SK-N-SH treated with all-trans-retinoic acid at 6 μM for 48 hours (cell line): ENCODE results near the gene KRT84.

Experiments
- ATAC-seq: fragments of 200-7000 bp; cut with Tn5 transposase; 3 replicates; pipeline ENCODE4 v1.9.1; 2020; ENCODE audit warnings: mild to moderate bottlenecking, moderate library complexity
- ARNTL ChIP-seq: fragments of 450-650 bp; formaldehyde crosslinking; IDR thresholded peaks from 2 replicates; pipeline ENCODE4 v1.5.0; 2020; ENCODE audit warnings: low read depth, mild to moderate bottlenecking, moderate library complexity, borderline replicate concordance
- BACH2 ChIP-seq: fragments of 250-450 bp; sonication (Bioruptor Pico); IDR thresholded peaks from 2 replicates; pipeline ENCODE4 v1.9.0; 2021; ENCODE audit warnings: mild to moderate bottlenecking, borderline replicate concordance
- CSDC2 ChIP-seq: fragments of 250-450 bp; sonication (Bioruptor Pico); IDR thresholded peaks from 2 replicates; pipeline ENCODE4 v1.5.0; 2020; ENCODE audit warnings: mild to moderate bottlenecking, moderate library complexity
- ESRRG ChIP-seq: fragments of 250-450 bp; sonication (Bioruptor Pico); IDR thresholded peaks from 2 replicates; pipeline ENCODE4 v1.6.1; 2021; ENCODE audit warnings: mild to moderate bottlenecking
- GLIS3 ChIP-seq: fragments of 250-450 bp; sonication (Bioruptor Pico); IDR thresholded peaks from 2 replicates; pipeline ENCODE4 v1.5.0; 2020; ENCODE audit warnings: mild to moderate bottlenecking, moderate library complexity
- ISL1 ChIP-seq: fragments of 250-450 bp; sonication (Bioruptor Pico); IDR thresholded peaks from 2 replicates; pipeline ENCODE4 v2.1.2; 2022; ENCODE audit warnings: mild to moderate bottlenecking, moderate library complexity
- OSR1 ChIP-seq: fragments of 250-450 bp; sonication (Bioruptor Pico); IDR thresholded peaks from 2 replicates; pipeline ENCODE4 v1.8.0; 2022; ENCODE audit warnings: moderate library complexity, mild to moderate bottlenecking, inconsistent platforms
- RARB ChIP-seq: fragments of 250-450 bp; sonication (Bioruptor Pico); IDR thresholded peaks from 2 replicates; pipeline ENCODE4 v1.8.0; 2021; ENCODE audit warnings: mild to moderate bottlenecking, moderate library complexity
- SNAI2 ChIP-seq: fragments of 250-450 bp; sonication (Bioruptor Pico); IDR thresholded peaks from 2 replicates; pipeline ENCODE4 v1.5.0; 2020; ENCODE audit warnings: mild to moderate bottlenecking, moderate library complexity
- TOX ChIP-seq: fragments of 250-450 bp; sonication (Bioruptor Pico); IDR thresholded peaks from 2 replicates; pipeline ENCODE4 v1.8.0; 2021; ENCODE audit warnings: mild to moderate bottlenecking, moderate library complexity, borderline replicate concordance
- ZC3H10 ChIP-seq: fragments of 250-450 bp; sonication (Bioruptor Pico); IDR thresholded peaks from 2 replicates; pipeline ENCODE4 v1.5.1; 2021; ENCODE audit warnings: mild to moderate bottlenecking, moderate library complexity
- ZFP3 ChIP-seq: fragments of 250-450 bp; sonication (Bioruptor Pico); IDR thresholded peaks from 2 replicates; pipeline ENCODE4 v1.5.0; 2020; ENCODE audit warnings: mild to moderate bottlenecking, moderate library complexity
- ZNF565 ChIP-seq: fragments of 450-650 bp; formaldehyde crosslinking; conservative IDR thresholded peaks from 2 replicates; pipeline ENCODE4 v1.5.0; 2020; ENCODE audit warnings: low read depth, mild to moderate bottlenecking, moderate library complexity
- ZNF70 ChIP-seq: fragments of 450-650 bp; formaldehyde crosslinking; IDR thresholded peaks from 2 replicates; pipeline ENCODE4 v1.5.0; 2020; ENCODE audit warnings: mild to moderate bottlenecking, moderate library complexity
- ZNF8 ChIP-seq: fragments of 450-650 bp; formaldehyde crosslinking; IDR thresholded peaks from 2 replicates; pipeline ENCODE4 v1.5.0; 2020; ENCODE audit warnings: mild to moderate bottlenecking, moderate library complexity
- TF ChIP-seq, protein P1 (sequence below): fragments of 250-450 bp; sonication (Bioruptor Pico); IDR thresholded peaks from 2 replicates; pipeline ENCODE4 v1.5.0; 2020; ENCODE audit warnings: mild to moderate bottlenecking, moderate library complexity
- TF ChIP-seq, protein P2 (sequence below): fragments of 250-450 bp; sonication (Bioruptor Pico); IDR thresholded peaks from 2 replicates; pipeline ENCODE4 v1.8.0; 2021; ENCODE audit warnings: low read depth, mild to moderate bottlenecking, moderate library complexity, borderline replicate concordance
- TF ChIP-seq, protein P3 (sequence below): fragments of 250-450 bp; sonication (Bioruptor Pico); IDR thresholded peaks from 2 replicates; pipeline ENCODE4 v1.5.1; 2021; ENCODE audit warnings: mild to moderate bottlenecking, moderate library complexity
- TF ChIP-seq, protein P4 (sequence below): fragments of 250-450 bp; sonication (Bioruptor Pico); IDR thresholded peaks from 2 replicates; pipeline ENCODE4 v1.5.1; 2020; ENCODE audit warnings: low read depth, mild to moderate bottlenecking, moderate library complexity
- TF ChIP-seq, protein P5 (sequence below): fragments of 250-450 bp; sonication (Bioruptor Pico); IDR thresholded peaks from 2 replicates; pipeline ENCODE4 v1.8.0; 2020; ENCODE audit warnings: mild to moderate bottlenecking, moderate library complexity, borderline replicate concordance

The KRT84 gene

DNA sequence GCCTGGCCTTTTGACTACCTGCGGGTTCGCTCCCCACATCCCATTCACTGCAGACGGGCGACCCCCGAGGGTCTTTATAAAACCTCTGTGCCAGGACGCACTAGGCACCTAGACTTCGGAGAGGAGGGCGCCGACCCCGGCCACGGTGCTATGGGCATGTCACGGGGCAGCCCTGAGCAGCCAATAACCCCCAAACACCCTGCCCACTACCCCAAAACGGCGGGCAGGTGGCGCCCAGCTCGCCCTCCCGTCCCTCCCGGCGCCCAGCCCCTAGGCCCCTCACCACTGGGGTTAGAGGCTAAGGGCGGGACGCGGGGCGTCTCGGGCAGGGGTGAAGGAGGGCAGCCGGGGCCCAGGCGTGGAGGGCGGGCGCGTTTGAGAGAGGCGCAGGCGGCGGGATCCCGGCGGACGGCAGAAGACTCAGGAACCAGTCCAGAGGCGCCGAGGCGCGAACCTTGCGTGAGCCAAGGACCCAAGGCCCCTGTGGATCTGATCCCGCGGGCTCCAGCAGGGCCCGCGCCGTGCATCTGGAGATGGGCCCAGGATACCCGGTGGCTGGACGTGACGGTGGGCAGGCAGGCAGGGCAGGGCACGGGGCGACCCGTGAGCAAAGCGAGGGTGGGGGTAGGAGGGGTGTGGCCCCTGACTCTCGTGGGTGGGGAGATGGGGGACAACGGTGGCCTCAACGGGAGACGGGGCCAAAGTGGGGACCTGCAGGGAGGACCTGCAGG is 29.3 kb downstream of the KRT84 start (continued):
- TF ChIP-seq, protein P1, sequence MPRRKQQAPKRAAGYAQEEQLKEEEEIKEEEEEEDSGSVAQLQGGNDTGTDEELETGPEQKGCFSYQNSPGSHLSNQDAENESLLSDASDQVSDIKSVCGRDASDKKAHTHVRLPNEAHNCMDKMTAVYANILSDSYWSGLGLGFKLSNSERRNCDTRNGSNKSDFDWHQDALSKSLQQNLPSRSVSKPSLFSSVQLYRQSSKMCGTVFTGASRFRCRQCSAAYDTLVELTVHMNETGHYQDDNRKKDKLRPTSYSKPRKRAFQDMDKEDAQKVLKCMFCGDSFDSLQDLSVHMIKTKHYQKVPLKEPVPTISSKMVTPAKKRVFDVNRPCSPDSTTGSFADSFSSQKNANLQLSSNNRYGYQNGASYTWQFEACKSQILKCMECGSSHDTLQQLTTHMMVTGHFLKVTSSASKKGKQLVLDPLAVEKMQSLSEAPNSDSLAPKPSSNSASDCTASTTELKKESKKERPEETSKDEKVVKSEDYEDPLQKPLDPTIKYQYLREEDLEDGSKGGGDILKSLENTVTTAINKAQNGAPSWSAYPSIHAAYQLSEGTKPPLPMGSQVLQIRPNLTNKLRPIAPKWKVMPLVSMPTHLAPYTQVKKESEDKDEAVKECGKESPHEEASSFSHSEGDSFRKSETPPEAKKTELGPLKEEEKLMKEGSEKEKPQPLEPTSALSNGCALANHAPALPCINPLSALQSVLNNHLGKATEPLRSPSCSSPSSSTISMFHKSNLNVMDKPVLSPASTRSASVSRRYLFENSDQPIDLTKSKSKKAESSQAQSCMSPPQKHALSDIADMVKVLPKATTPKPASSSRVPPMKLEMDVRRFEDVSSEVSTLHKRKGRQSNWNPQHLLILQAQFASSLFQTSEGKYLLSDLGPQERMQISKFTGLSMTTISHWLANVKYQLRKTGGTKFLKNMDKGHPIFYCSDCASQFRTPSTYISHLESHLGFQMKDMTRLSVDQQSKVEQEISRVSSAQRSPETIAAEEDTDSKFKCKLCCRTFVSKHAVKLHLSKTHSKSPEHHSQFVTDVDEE (CRISPR knock-in tag) = no peak
- TF ChIP-seq ARNTL (CRISPR knock-in tag) (no peak), CSDC2 (CRISPR knock-in tag) (no peak), ESRRG (no peak)
- TF ChIP-seq, all 23 proteins: peak for 0

DNA sequence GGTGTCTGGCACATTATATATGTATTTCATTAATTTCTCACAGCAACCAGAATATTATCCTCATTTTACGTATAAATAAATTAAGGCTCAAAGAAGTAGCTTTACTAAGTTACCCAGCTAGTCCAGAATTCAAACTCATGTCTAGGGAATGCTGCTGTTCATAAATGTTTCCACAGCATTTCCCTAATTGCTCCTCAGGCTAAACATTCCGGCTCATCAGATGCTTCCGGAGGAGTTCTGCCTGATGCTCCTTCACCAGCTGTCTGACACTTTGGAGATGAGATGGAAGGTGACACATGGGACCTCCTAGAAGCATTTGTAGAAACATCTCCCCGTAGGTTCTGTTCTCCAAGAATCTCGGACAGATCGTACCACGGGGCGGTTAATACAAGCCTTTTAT is 30.3 kb downstream of the KRT84 start:
- TF ChIP-seq, protein P2, sequence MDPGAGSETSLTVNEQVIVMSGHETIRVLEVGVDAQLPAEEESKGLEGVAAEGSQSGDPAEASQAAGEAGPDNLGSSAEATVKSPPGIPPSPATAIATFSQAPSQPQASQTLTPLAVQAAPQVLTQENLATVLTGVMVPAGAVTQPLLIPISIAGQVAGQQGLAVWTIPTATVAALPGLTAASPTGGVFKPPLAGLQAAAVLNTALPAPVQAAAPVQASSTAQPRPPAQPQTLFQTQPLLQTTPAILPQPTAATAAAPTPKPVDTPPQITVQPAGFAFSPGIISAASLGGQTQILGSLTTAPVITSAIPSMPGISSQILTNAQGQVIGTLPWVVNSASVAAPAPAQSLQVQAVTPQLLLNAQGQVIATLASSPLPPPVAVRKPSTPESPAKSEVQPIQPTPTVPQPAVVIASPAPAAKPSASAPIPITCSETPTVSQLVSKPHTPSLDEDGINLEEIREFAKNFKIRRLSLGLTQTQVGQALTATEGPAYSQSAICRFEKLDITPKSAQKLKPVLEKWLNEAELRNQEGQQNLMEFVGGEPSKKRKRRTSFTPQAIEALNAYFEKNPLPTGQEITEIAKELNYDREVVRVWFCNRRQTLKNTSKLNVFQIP = no peak
- TF ChIP-seq TOX (CRISPR knock-in tag) (no peak), GLIS3 (CRISPR knock-in tag) (no peak), ESRRG (no peak), ZNF70 (no peak), CSDC2 (CRISPR knock-in tag) (no peak), ZNF8 (CRISPR knock-in tag) (no peak), ZC3H10 (no peak), ZNF565 (CRISPR knock-in tag) (no peak), OSR1 (no peak)
- TF ChIP-seq, protein P3, sequence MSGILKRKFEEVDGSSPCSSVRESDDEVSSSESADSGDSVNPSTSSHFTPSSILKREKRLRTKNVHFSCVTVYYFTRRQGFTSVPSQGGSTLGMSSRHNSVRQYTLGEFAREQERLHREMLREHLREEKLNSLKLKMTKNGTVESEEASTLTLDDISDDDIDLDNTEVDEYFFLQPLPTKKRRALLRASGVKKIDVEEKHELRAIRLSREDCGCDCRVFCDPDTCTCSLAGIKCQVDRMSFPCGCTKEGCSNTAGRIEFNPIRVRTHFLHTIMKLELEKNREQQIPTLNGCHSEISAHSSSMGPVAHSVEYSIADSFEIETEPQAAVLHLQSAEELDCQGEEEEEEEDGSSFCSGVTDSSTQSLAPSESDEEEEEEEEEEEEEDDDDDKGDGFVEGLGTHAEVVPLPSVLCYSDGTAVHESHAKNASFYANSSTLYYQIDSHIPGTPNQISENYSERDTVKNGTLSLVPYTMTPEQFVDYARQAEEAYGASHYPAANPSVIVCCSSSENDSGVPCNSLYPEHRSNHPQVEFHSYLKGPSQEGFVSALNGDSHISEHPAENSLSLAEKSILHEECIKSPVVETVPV (CRISPR knock-in tag) = no peak
- TF ChIP-seq, protein P4, sequence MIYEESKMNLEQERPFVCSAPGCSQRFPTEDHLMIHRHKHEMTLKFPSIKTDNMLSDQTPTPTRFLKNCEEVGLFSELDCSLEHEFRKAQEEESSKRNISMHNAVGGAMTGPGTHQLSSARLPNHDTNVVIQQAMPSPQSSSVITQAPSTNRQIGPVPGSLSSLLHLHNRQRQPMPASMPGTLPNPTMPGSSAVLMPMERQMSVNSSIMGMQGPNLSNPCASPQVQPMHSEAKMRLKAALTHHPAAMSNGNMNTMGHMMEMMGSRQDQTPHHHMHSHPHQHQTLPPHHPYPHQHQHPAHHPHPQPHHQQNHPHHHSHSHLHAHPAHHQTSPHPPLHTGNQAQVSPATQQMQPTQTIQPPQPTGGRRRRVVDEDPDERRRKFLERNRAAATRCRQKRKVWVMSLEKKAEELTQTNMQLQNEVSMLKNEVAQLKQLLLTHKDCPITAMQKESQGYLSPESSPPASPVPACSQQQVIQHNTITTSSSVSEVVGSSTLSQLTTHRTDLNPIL (CRISPR knock-in tag) = no peak
- TF ChIP-seq, protein P5, sequence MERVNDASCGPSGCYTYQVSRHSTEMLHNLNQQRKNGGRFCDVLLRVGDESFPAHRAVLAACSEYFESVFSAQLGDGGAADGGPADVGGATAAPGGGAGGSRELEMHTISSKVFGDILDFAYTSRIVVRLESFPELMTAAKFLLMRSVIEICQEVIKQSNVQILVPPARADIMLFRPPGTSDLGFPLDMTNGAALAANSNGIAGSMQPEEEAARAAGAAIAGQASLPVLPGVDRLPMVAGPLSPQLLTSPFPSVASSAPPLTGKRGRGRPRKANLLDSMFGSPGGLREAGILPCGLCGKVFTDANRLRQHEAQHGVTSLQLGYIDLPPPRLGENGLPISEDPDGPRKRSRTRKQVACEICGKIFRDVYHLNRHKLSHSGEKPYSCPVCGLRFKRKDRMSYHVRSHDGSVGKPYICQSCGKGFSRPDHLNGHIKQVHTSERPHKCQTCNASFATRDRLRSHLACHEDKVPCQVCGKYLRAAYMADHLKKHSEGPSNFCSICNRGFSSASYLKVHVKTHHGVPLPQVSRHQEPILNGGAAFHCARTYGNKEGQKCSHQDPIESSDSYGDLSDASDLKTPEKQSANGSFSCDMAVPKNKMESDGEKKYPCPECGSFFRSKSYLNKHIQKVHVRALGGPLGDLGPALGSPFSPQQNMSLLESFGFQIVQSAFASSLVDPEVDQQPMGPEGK (CRISPR knock-in tag) = no peak
- TF ChIP-seq, all 23 proteins: peak for 0
- no peak for ATAC-seq

DNA sequence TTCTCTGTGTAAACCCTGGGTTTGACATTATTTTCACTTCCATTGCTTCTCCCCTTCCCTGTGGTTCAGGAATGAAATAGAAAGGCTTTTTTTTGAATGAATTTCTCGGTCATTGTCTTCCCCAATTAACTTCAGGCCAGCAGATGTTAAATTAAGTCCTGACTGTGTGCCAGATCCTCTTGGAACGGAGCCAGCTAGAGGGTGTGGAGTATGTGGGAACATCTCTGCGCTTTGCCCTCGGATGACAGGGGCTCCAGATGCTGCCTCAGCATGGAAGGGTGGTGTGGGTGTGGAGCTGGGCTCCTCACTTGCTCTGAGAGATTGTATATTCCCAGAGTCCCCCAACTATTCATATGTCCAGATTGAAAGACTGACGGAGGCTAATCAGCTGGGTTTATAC is 31.3 kb downstream of the KRT84 start:
- no peak for ATAC-seq
- no peak for TF ChIP-seq ESRRG
- TF ChIP-seq TOX (CRISPR knock-in tag) = no peak
- TF ChIP-seq, protein P1 (CRISPR knock-in tag) = no peak
- TF ChIP-seq RARB (CRISPR knock-in tag) = no peak
- TF ChIP-seq CSDC2 (CRISPR knock-in tag) = no peak
- TF ChIP-seq, protein P4 (CRISPR knock-in tag) = no peak
- TF ChIP-seq BACH2 = no peak
- TF ChIP-seq ZNF8 (CRISPR knock-in tag) = no peak
- no peak for TF ChIP-seq ZNF565 (CRISPR knock-in tag)
- TF ChIP-seq, protein P2 = no peak
- no peak for TF ChIP-seq ISL1 (CRISPR knock-in tag)
- no peak for TF ChIP-seq SNAI2 (CRISPR knock-in tag)
- no peak for TF ChIP-seq GLIS3 (CRISPR knock-in tag)
- no peak for TF ChIP-seq ZFP3 (CRISPR knock-in tag)
